ENCODE measurements around the gene MAPRE3.
"Not testable (repeated sequence)": the region's sequence is repeated elsewhere in the genome, so short reads cannot be mapped to it uniquely, and the experiment has no call there.

Gene MAPRE3

DNA sequence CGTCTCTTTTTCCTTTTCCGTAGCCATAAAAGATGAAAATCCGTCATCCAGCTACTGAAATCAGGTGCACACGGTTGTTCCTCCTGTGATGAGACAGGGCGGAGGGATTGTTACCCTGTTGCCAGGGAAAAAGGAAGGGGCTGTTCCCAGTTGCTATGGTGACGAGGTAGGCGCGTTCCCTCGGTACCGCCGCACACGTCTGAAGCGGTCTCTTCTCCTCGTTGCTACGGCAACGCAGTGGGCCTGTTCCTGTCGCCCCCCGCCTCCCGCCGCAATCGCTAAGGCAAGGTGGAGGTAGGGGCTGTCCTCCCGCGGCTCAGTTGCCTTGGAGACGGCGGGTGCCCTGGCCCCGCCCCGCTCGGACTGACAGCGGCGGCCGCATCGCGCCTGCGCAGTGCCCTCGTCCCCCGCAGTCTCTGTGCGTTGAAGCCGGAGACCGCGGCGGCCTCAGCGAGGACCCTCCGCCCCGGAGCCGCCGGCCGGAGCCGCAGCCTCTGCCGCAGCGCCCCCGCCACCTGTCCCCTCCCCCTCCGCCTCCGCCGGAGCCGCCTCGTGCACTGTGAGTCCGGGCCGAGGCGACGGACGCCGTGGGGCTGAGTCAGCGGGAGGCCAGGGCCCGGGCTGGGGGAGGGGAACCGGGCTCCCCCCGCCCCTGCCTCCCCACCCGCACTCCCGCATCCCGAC lies at the start of gene MAPRE3:
MAPRE3 (plus strand) TSS at position 394 of the 684 bp plus-strand sequence. CDS start 51,582 bp downstream, outside the sequence.
- DNase-seq: peak; percentile 80

DNA sequence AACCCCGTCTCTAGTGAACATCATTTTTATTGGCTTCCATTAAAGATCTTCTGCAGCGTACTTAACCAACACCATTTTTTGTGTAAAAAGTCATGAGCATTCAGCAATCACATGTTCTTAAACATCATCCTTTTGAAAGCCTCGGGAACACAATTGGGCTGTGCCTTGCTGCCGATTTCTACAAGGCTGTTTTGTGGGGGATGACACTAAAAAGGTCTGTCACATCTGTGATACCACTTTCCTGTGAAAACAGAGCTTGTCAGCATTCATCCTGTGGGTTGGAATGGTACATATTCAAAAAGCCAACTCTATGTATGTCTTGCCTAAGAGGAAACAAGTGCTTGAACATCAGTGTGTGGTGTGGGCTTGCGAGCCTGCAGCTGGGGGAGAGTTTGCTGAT lies 49.1 kb upstream of the MAPRE3 start:
- DNase-seq: no peak

- DNase-seq: peak; percentile 48
Measured at GRCh38 chr2:26922405-26923188, 47.8 kb upstream of the MAPRE3 start.

GRCh38 chr2:26923189-26923466 lies 47.3 kb upstream of the MAPRE3 start:
- DNase-seq: not testable (repeated sequence)

GRCh38 chr2:26924731-26925099 lies 45.7 kb upstream of the MAPRE3 start:
- DNase-seq: no peak

GRCh38 chr2:26925100-26925791 lies 45.2 kb upstream of the MAPRE3 start:
- DNase-seq: no peak

DNA sequence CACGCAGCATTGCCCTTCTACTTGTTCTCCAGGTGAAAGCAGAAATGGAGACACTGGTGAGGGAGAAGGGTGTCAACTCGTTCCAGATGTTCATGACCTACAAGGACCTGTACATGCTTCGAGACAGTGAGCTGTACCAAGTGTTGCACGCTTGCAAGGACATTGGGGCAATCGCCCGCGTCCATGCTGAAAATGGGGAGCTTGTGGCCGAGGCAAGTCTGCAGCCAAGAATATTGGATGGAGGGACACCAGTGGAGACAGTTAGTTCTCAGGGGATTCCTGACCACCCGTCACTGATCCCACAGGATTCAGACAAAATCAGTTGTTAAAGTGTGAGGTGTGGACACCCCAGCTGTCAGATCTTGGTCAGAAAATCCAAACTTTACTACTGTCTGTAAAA lies 43.2 kb upstream of the MAPRE3 start:
- DNase-seq: no peak

- DNase-seq: no peak
Measured at GRCh38 chr2:26932974-26933373, 37.5 kb upstream of the MAPRE3 start.

GRCh38 chr2:26933431-26934334 lies 36.8 kb upstream of the MAPRE3 start:
- DNase-seq: no peak

- no peak for DNase-seq
Measured at GRCh38 chr2:26934335-26934724, 36.1 kb upstream of the MAPRE3 start.

GRCh38 chr2:26934985-26935384 lies 35.5 kb upstream of the MAPRE3 start:
- no peak for DNase-seq

DNA sequence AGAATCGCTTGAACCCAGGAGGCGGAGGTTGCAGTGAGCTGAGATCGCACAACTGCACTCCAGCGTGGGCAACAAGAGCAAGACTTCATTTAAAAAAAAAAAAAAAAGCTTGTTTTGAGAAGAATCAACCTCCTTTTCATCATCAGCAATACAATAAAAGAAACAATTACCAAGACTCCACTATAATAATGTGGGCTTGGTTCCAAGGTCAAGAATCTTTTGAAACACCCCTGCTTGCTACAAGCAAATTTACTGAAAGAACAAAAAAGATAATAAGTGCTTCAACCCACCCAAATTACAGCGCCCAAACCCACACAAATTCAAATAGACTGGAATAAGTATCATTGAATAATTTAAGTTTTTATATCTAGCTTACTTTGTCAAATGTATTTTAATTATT lies 33.6 kb upstream of the MAPRE3 start:
- DNase-seq: no peak

DNA sequence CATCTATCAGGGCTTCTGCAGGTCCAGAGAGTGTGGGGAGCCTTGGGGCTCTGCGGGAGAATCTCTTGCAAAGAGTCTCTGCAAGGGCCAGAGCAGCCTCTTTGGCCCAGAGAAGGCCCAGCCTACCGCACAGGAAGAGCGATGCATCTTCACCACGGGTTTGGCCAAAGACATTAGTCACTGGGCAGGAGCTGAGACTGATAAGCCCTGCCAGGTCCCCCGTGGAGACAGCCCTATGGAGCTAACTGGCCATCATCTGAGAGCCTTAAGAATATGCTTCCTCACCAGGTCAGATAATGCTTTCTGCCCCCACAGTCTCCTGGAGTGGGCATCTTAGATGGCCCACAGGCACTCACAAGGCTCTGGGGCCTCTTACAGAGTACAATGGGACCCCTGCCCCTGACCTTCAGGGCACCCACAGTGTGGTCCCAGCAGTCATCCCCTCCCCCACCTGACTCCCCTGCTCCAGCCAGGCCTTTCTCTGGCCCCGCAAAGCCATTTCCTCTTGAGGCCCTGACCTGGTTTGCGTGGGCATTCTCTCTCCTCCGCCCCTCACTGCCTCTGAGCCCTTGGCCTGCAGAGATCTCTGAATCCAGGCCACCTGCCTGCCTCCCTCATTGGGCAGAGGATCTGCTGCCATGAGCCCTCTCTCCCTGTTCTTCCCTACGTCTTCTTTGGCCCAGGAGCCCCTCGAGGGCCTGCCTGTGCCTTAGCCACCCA lies 31.9 kb upstream of the MAPRE3 start:
- DNase-seq: no peak

DNA sequence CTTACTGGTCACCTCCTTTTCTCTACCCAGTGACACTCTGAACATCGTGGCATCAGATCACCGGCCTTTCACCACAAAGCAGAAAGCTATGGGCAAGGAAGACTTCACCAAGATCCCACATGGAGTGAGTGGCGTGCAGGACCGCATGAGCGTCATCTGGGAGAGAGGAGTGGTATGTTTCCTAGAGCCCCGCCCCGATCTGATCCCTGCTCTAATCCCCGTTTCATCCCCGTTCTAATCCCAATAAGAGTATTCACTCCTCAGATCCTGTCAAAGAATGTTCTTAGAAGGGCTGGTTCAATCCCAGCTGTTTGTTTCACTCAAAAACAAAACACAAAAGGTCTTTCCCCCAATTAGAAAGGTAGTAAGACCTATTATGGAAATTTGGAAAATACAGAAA lies 30.4 kb upstream of the MAPRE3 start:
- no peak for DNase-seq

DNA sequence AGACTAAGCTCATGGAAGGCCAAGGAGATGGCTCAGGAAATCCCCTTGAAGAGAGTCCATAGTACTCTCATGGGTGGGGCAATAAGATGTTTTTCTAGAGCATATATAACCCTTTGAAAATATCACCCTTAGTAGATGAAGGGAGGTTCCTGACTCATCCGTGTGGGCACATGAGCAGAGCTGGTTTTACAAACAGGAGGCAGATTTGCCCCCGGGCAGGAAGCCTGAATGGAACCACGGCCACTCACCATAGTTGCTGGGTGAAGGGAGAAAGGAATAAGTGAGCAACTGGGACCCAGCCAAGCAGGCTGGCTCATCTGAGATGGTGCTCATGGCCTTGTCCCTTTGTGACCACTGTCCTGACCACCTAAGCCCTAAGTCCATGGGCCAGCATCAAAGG lies 29.0 kb upstream of the MAPRE3 start:
- DNase-seq: no peak

- DNase-seq: peak; percentile 69
Measured at GRCh38 chr2:26942543-26943295, 27.7 kb upstream of the MAPRE3 start.

GRCh38 chr2:26945991-26946750 lies 24.3 kb upstream of the MAPRE3 start:
- DNase-seq: no peak

GRCh38 chr2:26946841-26947784 lies 23.3 kb upstream of the MAPRE3 start:
- no peak for DNase-seq

- DNase-seq: no peak
Measured at GRCh38 chr2:26948800-26949199, 21.6 kb upstream of the MAPRE3 start.

- DNase-seq: no peak
Measured at GRCh38 chr2:26950246-26950645, 20.2 kb upstream of the MAPRE3 start.
